Fibroblast of the conjunctiva (primary cell): ENCODE data around the gene EHBP1.
"Not testable (repeated sequence)": the region's sequence is repeated elsewhere in the genome, so short reads cannot be mapped to it uniquely, and the experiment has no call there.

ENCODE experiments used
- DNase-seq: peaks from one replicate; pipeline ENCODE4 v3.0.0-alpha.2; 2010; ENCODE audit warnings: low read depth

The EHBP1 gene

GRCh38 chr2:63073994-63074393 is 368.5 kb downstream of the EHBP1 start:
- DNase-seq: no peak

DNA sequence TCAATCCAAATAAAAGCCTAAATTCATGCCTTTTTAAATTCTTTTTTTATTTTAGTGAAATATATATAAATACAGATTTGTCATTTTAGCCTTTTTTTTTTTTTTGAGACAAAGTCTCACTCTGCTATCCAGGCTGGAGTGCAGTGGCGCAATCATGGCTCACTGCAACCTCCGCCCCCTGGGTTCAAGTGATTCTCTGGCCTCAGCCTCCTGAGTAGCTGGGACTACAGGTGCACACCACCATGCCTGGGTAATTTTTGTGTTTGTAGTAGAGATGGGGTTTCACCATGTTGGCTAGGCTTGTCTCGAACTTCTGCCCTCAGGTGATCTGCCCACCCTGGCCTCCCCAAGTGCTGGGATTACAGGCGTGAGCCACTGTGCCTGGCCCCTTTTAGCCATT is 368.9 kb downstream of the EHBP1 start:
- not testable (repeated sequence) for DNase-seq

GRCh38 chr2:63078852-63079606 is 373.5 kb downstream of the EHBP1 start:
- DNase-seq: no peak

DNA sequence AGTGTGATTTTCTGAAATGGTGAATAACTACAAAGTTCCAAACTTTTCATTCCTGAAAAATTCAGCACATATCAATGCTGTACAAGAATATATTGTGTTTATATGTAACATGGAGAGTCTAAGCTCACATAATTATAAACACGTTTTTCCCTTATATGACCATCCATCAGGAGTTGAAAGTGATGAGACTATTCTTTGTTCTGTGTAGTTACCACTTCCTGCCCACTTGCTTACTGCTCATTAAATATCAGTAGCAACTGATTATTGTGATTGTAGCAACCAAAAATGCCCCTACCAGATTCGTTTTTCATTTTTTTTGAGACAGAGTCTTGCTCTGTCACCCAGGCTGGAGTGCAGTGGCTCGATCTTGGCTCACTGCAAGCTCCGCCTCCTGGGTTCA is 375.9 kb downstream of the EHBP1 start:
- no peak for DNase-seq

GRCh38 chr2:63086687-63087086 is 381.2 kb downstream of the EHBP1 start:
- no peak for DNase-seq

DNA sequence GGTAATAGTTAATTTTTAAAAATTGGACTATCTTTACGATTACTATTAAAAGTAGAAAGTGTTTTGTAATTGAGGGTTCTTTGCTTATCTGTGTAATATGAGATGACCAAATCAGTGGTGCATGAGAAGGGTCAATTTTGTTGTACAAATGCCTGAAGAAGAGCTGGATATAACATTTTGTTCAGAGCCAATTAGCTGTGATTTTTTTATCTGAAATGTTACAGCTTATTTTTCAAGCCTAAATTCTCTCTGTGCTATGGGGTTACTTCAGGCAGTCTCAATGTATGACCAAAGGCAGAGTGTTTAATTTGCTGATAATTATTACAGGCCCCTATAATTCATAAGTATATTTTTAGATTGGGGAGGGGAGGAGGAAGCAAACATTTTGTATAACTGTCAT is 386.9 kb downstream of the EHBP1 start:
- no peak for DNase-seq

DNA sequence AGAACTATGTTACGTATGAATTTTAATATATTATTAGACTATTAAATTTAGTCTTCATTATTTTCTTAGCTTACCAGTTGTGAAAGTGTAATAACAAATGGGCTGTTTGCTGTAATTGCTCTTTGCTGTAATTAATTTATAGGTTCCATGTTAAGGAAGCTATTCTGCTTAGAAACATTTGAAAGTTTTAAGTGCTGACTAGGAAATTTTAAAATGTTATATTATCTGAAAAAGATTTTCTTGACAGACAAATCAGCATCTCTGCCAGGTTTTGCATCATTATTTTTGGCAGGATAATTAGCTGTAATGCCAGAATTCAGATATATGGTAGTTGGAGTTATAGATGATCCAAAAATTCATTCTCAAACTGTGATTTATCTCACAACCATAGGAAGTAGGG is 387.3 kb downstream of the EHBP1 start:
- DNase-seq: no peak

- no peak for DNase-seq
These were observed 388.0 kb downstream of the EHBP1 start for GRCh38 chr2:63093502-63093901.
